ENCODE measurements around the gene ACBD4.
"Not testable (repeated sequence)": the region's sequence is repeated elsewhere in the genome, so short reads cannot be mapped to it uniquely, and the experiment has no call there.

The ACBD4 gene

GRCh38 chr17:45121055-45121454, 14.4 kb upstream of the ACBD4 start:
- no peak for DNase-seq

GRCh38 chr17:45123076-45123770, 12.3 kb upstream of the ACBD4 start:
- DNase-seq: no peak

GRCh38 chr17:45123930-45124796, 11.3 kb upstream of the ACBD4 start:
- DNase-seq: peak; percentile 75

- DNase-seq: not testable (repeated sequence)
These were observed 10.7 kb upstream of the ACBD4 start for GRCh38 chr17:45124797-45125122.

DNA sequence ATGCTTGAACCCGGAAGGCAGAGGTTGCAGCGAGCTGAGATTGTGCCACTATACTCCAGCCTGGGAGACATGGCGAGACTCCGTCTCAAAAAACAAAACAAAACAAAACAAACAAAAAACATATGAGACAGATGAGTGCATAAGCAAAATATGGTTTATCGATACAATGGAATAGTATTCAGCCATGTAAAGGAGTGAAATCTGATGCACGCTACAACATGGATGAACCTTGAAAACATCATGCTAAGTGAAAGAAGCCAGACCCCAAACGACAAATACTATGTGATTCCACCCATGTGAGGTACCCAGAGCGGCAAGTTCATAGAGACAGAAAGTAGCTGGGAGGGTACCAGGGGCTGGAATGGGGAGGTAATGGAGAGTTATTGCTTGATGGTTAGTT, 10.0 kb upstream of the ACBD4 start:
- no peak for DNase-seq

DNA sequence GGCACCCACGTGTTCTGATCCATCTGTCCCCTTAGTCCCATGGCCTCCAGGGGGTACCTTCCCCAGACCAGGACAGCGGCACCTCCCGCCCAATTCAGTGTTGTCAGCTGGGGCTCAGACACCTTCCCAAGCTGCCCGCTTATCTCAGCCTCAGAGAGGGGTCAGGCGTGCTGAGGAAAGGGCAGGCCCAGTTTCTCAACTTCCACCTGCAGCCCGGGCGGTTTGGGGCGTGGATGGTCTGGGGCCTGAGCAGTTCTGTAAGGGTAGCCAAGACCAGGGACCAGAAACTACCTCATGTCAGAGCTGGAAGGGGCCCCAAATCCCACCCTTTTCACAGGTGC, 8.3 kb upstream of the ACBD4 start:
- DNase-seq: no peak

DNA sequence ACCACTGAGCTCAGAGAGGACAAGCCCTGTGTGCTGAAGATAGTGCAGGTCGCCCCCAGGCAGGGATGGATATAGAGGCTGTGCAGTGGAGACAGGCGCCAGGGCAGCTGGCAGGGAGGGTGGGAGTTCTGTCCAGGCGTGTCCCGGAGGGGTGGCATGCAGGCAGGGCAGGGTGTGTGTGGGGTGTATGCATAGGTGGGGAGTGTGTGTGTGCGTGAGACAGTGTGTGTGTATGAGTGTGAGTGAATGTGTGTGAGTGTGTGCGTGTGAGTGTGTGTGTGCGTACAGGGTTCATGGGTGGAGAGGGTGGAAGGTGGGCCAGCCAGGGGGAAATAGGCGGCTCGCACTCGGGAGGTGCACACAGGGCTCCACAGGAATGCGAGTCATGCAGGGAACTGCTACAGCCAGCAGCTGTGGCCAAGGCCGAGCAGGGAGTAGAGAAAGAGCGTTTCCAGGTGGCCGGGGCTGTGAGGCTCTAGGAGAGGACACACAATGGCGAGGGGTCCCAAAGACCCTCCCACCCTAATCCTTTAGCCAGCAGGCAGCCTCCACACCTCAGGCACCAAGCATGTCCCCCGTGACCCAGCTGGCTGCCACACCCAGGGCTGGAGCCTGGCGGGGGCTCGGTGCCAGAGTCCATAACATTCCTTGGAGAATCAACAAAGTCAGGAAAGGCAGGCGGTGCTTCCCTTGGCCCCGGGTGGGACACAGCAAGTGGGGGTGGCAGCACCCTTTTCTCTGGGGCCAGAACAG, 7.8 kb upstream of the ACBD4 start:
- DNase-seq: no peak

GRCh38 chr17:45128331-45128730, 7.2 kb upstream of the ACBD4 start:
- no peak for DNase-seq

GRCh38 chr17:45128989-45129388, 6.5 kb upstream of the ACBD4 start:
- no peak for DNase-seq

DNA sequence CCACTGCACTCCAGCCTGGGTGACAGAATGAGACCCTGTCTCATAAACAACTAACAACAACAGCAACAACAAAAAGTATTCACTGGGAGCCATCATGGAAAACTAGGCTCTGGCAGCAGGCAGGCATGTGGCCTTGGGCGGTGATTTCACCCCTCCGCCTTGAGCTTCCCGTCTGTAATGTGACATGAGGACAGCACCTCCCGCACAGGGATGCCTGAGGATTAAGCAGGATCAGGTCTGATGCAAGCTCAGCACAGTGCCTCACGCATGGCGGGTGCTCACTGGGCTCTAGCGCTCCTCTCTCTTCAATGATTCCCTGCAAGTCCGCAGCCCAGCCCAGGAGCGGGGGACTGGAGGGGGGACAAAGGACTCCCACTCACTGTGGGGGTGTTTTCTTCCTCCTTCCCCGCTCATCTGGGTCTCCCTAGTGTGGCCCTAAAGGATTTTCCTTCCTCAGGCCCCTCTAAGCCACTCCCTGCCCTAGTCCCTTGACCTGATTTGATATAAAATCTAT, 6.0 kb upstream of the ACBD4 start:
- DNase-seq: no peak

DNA sequence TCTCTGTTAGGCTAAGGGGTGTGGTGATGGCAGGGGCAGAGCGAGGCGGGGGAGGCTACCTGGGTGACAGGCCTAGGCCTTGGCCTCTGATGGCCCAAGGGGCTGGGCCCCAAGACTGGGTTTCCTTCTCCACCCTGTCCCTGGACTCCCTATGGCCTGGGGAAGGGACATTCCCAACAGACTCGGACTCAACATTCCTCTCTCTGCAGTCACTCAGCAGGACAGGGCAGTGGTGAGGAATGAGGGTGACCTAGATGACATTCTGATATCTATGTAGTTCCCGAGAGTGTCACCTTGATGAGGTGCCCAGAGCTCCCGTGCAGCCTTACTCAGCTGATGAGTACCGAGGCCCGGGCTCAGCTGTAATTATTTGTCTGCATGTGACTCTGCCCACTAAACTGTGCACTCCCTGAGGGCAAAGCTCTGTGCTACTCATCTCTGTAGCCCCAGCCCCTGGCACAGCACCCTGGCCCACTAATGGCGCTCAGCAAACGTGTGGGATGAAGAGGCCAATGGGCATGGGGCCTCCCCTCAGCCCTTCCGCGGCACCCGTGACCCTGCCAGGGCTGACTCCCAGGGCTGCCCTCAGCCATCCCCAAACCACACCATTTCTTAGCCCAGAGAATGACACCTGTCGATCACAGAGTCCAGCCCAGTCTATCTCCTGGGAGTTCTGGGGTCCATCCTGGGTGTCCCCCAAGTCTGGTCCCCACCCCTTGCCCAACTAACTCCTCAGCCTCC, 5.4 kb upstream of the ACBD4 start:
- no peak for DNase-seq

DNA sequence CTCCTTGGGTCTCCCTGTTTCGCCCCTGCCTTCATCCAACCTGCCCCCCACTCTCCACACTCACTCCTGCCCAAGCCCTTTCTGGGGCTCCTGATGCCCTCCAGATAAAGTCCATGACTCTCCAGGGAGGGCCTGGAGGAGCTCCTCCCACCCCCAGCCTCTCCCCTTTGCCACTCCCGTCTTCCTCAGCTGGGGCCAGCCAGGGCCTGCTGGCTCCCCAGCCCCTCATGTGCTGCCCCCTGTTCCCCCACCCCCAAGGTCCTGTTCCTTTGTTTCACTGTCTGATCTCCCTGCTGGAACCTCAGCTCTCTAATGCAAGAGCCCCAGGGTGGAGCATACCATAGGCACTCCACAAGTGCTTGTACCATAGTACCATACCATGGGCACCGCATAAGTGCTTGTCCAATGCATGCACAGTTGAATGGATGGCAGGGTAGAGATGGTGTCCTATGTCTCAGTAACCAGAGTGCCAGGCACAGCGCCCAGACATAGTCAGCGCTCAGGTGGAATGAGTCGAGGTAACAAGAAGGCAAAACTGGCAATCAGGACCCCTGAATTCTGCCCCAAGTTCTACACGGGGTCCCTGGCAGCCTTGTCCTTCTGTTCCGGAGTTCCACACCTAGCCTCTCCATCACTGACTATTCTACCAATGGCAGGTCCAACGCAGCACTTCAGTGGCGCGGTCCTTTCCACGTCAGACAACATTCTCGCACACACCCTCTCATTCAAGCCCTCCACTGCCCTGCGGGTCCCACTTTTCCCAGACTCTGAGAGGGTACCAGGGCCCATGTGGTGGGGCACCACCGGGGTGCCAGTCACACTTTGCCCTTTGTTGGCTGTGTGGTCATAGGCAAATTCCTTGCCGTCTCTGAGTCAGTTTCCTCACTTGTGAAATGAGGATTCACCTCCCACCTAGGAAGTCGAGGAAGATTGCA, 4.5 kb upstream of the ACBD4 start:
- DNase-seq: no peak

DNA sequence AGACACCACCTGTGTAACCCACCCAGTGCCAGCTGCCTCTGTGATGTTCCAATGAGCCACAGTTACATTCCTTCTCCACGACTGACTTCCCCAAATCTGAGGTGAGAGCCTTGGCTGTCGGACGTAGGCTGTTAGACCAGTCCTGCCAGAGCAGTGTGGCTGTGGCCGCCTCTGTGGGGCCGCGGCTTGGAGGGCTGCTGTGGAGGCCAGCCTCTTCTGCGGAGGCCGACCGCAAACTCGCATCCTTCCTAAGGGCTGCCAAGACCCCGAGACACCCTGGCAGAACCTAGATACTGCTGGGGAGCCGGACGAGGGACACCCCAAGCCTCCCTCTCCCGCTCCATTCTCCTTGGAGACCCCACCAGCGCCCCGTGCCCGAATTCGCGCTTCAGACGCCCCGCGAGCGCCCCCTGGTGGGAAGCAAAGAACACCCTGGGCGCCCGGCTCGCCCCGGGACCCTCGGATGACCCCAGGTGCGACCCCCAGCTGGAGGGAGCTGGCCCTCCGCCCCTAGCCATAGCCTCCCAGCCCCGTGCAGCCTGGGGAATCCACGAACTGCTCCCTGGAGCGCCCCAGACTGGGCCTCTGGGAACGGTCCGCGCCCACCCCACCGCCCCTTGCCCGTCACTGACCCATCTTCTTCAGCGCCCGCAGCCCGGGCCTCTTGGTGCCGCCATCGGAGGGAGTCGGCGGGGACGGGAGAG, 3.7 kb upstream of the ACBD4 start:
- no peak for DNase-seq

- DNase-seq: no peak
These were observed 3.2 kb upstream of the ACBD4 start, which contains the start of gene PLCD3 for GRCh38 chr17:45132320-45132571. PLCD3 (minus strand) TSS chr17:45132515; CDS start chr17:45132410, 105 bp downstream.

GRCh38 chr17:45132572-45133463, 2.7 kb upstream of the ACBD4 start:
- peak; percentile 74 for DNase-seq

GRCh38 chr17:45135978-45136791, 698 bp downstream of the ACBD4 start:
- DNase-seq: no peak

GRCh38 chr17:45136846-45137560, 1.5 kb downstream of the ACBD4 start:
- no peak for DNase-seq

DNA sequence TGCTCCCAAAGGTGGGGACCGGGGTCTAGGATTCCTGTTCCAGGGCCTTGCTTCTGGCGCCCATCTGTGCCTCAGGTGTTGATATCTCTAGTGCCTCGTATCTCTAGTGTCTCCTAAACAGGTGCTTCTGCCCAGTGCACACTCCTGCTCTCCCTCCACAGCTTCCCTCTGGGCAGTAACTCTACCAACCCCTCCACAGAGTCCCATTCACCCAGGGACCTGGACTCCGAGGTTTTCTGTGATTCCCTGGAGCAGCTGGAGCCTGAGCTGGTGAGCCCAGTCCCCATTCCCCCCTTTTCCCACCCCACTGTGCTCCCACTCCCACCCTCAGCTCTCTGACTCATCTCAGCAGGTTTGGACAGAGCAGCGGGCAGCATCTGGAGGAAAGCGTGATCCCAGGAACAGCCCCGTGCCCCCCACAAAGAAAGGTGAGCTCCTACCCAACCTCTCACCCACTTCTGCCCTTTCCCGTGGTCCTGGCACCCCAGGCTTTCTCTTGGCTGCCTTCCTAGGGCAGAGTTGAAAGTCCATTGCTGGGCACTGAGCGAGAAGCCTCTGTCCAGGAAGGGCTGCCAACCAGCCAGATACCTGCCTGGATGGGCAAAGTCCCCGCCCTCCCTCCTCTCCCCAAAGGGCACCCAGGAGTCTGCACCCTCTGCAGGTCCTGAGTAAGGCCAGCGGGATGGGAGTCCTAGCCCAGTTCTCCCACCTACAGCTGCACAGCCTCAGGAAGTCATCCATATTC, 2.2 kb downstream of the ACBD4 start:
- DNase-seq: no peak

All from CD4-positive, alpha-beta T cell treated with Interleukin-15 for 1 hour (primary cell).